Stimulated activated CD8-positive, alpha-beta memory T cell treated with anti-CD3 and anti-CD28 coated beads, Interleukin-12 subunit alpha, Interleukin-12 subunit beta, amount 100 ng/mL, for 24 hours (primary cell): ENCODE results near the gene LRMDA.
"Not testable (repeated sequence)": the region's sequence is repeated elsewhere in the genome, so short reads cannot be mapped to it uniquely, and the experiment has no call there.

ENCODE experiments used
- DNase-seq: peaks from one replicate; pipeline ENCODE4 v3.0.0-alpha.2; 2020; ENCODE audit errors: extremely low read depth

LRMDA gene

DNA sequence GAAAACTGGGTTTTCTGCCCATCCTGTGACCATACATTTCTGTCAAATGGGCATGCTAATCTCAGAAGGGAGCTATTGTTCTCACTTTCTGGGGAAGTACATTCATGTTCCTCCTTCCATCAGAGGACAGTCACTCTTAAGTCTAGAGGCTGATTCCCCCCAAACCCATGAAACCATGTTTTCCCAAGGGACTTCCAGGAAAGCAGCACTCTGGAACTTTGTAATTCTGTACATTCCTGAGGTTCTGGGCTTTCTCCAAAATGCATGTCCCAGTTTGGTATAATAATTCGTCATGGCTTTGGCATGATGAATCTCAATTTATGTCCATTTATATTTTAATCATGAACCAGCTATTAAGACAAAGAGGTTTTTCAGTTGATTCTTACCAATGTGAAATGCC lies 688.1 kb downstream of the LRMDA start:
- no peak for DNase-seq

DNA sequence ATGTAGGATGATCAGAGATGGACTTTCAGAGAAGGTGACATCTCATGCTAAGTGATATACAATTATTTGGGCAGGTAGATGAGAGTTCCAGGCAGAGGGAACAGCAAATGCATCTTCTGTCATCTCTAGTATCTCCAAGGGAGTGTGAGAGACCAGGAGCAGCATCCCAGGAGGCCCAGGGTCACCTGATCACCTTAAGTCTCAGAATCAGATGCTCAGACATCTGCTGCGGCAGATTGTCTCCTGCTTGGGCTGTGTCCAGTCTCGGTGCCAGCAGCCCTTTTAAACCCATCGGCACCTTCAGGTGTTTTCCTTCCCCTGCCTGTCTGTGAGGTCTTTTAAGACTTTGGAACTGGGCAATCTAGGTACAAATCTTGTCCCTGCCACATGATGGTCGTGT lies 690.6 kb downstream of the LRMDA start:
- DNase-seq, result no peak

DNA sequence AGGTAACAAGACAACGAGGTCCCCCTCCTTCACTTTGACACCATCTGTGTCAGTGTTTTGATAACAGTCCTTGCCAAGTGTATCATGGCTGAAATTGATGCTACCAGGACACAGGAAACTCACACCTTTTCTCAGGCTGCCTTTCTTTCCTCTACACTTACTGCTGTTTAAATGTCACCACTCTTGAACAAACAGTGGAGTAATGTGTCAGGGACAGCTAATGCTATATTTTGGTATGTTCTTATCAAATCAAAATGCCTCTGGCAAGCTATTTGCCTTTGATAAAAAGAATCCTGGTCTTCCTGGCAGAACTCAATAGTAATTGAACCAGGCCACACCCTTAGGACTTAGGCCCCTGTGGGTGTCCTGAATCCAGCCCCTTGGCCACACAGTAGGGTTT lies 692.9 kb downstream of the LRMDA start:
- DNase-seq, result no peak

DNA sequence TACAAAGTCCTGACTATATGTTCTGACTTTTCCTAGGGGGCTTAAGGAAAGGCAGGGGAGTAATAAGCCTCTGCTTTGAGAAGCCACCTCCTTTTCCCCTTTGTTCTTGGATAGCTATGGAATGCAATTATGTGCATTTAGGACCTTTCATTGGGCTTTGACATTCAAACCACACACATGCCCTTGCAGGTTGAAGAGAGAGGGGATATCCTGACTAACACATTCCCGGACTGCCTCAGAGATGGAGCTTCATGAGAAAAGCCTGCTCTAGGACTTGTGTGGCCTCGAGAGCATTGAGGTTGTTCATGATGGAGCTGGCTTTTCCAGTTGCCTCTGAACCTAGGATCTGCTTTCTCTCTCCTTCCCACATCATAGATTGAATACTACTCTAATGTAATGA lies 694.5 kb downstream of the LRMDA start:
- no peak for DNase-seq

DNA sequence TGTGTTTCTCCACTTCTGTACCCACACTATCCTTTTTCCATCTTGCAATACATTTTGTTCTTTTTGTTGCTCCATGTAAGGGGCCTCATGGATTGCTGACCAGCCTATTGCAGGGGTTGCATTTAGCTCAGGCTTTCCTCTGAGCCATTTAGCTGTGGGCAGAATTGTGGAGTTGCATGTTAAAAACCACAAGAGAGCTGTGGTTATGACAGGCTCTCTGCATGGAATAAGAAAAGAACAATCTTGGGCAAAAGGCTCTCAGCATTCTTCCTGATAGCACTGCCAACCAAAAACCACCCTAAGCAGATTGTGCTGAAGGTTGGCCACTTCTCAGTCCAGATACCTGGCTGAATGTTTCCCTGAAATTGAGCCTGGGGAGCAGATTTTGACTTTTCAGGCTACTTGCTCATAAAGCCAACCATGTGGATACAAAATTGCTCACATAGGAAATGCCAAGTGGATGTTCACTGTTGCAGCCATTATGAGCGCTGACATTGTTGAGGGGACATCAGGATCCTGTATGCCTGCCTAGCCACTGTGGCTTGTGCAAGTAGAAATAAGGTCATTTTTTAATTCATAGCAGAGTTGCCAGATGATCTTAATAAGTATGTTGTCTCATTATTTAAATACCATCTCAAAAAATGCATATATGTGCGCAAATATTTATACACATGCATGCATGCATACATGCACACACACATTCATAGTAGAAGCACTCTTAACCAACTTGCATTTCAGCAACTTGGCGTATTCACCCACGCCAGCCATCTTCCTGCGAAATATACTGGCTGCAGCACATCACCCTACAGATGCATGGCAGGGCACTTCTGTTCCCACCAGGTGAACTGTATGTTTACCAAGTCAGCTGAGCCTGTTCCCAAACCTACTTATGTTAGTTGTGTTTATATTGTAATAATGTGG lies 695.4 kb downstream of the LRMDA start:
- DNase-seq, result no peak

DNA sequence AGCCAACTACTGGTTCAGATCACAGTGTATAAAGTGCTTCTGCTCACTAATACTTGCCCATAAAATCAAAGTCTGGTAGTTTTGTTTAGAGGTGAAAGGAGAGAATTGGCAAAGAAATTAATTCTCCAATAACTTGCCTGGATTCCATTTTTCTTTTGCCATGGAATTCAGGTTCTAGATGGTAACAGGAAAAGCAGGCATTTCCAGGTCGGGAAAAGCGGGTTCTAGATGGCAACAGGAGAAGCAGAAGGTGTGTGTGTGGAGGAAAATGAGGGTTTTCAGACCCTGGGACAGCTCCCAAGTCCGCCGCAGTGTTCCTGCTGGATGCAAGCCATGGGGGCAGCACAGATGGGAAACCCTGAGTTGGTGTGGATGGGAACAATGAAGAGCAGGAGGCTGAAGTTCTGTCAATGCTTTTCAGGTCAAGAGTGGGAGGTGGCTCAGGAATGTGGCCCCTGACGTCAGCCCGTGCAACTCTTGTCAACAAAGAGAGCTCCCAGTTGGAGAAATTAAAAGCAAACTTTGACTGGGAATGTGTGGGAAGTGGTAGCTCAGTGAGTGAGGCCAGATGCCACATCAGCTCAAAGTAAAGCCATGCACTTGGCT lies 696.7 kb downstream of the LRMDA start:
- no peak for DNase-seq

DNA sequence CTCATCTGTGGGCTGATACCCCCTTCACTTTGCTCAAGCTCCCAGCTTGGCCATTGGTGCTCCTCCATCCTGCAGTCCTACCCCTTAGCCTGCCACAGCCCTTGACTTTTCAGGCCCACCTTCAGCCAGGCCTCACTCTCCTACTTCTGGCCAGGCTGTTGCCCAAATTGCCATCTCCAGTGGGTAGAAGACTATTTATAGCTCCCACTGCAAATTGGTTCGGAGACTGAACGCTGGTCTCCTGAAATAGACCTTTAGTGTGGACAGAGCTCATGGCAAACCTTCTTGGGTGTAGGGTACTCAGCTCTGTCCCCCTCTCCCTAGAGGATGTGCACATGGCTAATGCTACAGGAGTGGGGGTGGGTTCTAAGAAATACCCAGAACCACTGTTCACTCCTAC lies 697.8 kb downstream of the LRMDA start:
- DNase-seq, result no peak

DNA sequence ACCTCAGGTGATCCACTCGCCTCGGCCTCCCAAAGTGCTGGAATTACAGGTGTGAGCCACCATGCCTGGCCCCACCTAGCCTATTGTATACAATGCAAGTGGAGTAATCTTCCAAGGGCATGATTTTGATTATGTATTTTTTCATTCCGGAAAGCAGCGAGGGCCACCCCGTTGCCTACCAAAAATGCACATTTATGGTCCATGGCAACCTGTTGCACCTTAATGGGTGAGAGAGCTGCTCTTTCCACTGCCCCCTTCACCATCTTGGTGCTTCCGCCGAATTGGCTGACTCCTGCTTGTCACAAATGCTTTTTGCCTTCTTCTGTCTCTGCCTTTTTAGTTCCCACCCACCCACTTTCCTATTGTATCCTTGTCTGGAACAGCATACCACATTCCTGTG lies 699.5 kb downstream of the LRMDA start:
- DNase-seq, result no peak

DNA sequence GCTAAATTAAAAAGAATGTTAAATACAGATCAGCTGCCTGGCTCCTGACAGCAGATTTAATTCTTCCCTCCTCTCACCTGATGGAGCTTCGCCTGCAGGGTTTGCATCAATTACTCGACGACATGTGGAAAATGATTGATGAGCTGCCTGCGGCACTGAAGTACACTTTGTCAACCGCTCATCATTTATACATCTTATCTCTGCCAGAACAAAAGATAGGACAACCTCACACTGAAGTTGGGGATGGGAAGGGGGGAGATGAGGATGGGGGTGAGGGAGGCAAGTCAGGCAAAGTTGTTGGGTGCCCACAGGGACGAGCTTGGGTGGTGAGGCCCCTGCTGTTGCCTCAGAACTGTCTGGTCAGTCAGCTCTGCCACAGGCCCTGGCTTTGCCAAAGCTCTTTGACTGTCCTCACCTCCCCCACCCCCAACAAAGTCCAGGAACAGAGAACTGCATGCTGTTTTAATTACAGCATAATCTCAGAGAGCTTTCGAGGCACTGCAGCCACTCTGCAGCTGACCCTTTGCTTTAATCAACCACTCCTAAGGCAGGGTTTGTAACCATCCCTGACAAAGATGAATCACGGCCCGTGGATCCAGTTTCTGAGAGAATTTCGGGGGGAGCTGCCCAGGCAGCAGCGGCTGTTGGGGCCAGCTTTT lies 702.3 kb downstream of the LRMDA start:
- no peak for DNase-seq

DNA sequence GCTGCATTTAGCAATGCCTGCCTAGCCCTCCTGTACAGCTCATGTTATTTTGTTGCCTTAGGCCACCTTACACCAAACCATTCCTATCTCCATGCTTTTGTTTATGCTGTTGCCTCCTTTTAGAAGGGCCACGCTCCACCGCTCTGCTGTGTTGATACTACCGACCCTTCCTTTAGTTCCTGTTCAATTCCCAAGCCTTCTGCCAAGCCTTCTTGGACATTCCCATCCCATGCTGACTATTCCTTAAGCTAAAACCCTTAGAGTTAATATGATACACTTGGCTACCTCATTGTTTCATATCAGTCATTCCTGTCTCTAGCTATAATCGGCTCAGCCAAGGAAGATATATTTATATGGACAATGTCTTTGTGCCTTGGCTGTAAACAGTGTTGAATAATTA lies 705.5 kb downstream of the LRMDA start:
- no peak for DNase-seq

DNA sequence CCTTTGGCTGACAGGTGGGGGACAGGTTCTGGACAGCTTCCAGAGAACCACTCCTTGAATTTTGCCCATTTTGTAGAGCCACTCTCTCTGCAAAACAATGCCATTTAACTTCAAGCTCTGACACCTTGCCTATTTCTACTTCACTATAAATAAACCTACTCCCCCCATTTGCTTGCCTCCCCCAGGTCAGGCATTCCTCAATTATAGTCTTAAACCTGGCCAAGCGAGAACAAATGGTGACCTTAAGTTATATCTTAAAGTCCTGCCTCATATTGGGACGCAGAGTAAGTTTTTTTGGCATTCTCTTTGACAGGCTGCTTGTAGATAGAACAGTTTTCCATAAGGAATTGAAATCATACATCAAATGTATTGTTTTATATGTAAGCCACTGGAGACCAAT lies 706.9 kb downstream of the LRMDA start:
- DNase-seq, result no peak

DNA sequence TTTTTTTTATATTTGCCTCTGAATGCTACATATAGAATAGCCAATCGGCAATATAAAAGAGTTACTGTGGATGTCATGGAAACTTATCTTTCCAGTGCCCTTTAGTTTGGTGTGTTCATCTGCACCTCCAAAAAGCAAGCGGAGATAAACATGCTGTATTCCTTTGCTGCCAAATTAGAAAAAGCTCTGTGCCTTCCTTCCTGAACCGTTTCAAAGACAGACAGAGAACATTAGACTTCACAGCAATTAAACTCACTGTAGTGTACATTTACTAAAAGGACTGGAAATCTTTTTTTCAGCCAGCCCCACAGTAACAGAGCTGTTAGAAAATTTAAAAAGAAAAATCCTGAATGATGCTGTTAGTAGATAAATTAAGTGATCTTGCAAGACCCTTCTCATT lies 707.5 kb downstream of the LRMDA start:
- no peak for DNase-seq

DNA sequence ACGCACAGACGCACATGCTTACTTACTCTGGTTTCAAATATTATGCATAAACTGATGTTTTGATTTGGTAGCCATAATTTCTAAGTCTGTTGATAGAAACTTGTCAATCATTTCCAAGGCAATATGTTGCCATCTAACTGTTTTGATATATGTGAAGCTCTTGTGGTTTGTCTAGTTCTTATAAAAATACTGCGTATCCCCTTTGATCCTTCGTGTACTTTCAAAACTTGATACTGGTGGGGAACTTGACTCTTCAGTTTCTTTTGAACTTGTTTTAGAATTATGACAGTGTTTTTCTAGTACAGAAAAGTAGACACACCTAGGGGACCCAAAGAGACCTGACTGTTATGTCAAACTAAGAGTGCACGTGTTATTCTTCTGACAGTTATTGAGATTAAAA lies 708.0 kb downstream of the LRMDA start:
- DNase-seq, result no peak

DNA sequence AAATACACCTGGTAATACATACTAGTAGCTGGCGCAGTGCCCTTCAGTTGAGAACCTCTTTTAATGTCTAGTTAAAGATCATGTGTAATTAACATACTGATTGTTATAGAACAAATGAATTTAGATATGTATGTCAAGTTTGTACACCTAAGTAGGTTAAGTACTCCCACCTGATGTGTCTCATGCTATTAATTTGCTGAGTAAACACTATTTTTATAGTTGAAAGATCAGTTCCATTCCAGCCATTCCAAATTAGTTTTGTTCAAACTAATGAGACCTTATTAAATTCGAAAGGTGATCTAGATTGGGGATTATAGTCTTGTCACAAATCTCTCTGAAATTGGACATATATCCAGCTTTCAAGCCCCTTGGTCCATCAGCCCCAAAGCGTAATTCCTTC lies 710.0 kb downstream of the LRMDA start:
- DNase-seq, result no peak

DNA sequence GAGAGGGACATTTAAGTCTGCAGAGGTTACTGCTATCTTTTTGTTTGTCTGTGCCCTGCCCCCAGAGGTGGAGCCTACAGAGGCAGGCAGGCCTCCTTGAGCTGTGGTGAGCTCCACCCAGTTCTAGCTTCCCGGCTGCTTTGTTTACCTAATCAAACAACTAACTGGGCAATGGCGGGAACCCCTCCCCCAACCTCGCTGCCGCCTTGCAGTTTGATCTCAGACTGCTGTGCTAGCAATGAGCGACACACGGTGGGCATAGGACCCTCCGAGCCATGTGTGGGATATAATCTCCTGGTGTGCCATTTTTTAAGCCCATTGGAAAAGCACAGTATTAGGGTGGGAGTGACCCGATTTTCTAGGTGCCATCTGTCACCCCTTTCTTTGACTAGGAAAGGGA lies 716.8 kb downstream of the LRMDA start:
- DNase-seq, result not testable (repeated sequence)

DNA sequence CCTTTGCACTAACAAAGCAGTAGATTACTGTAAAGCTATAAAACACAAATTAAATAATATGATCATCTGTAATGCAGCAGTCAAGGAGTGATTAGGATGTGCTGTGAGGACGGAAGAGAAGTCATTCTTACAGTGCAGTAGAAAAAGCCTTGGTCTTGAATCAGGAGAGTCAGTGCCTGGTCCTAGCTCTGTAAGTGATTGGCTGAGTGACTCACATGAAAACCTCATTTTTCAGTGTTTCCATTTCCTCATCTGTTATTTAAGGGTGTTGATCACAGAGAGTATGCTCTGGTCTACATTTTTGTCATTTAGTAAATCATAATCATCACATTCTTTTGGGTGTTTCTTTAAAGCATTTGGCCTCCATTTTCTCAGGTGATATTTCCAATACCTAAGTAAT lies 717.8 kb downstream of the LRMDA start:
- no peak for DNase-seq

DNA sequence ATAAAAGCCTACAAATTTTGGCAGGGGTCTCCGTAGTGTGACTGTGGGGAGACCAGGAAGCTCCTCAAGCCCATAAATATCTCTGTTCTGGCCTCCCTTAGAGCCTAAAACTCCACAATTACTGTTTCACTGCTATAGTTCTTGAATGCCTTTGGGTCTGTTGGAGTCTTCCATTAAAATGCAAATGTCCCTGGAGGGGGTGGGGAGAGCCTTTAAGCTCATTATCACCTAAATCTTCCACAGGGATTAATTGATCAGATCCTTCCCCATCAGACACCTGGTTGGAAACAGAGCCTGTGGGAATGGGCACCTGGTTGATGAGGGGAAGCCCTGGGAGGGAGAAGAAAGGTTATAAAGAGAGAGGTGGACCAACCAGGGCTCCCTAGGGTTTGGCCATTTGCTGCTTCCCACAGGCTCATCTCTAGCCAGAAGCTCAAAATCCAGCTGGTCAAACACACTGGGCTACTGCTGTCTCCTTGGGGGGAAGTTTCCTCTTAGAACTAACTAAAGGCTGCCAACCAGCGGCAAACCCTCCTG lies 718.2 kb downstream of the LRMDA start:
- no peak for DNase-seq

DNA sequence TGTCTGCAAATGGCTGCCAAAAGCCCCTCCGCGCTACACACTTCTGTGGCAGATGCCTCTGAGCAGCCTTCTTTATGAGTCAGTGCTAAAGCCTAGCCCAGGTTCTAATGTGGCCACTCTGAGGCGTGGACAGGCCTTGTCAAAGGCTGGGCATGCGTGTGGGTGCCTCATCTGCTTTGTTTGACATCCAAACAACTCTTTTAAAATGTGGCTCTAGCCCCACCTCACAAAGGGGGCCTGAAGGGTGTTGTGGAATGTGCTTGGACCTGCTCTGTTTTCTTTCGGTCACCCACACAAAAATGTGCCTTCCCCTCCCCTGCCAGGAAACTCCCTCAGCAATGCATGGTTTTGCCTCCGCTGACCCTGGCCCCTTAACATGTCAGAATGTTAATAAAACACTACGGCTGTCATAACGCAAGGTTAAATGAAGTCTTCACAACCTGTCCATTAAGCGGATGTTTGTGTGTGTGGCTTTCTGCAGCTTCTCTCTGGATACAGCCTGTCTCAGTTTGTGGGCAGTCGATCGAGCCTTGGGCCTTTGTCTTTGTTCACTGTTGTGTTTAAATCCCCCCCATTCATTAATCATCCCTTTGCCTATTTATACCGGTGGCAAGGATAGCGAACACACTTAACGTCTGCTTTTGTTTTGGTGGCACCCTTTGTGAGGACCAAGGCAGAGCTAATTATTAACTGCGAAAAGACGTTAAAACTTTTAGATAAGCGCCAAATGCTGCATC lies 718.9 kb downstream of the LRMDA start:
- DNase-seq, result no peak

DNA sequence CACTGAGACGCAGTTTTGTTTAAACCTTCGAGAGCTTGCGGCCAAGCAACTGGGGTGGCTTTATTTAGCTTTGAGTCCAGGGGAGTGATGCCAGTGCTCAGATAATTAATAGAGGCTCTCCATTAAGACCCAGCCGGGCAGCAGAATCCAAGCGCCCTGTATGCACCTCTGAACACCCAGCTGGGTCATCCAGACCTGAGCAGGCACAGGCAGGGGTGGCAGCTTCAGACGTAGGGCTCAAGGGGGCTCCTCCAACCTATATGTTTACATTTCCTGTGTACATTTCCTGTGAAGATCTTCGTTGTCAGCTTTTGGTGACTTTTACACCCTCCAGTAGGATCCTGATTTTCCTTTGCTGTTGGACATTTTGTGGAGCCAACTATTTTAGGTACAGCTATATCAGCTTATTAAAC lies 719.5 kb downstream of the LRMDA start:
- DNase-seq, result no peak

DNA sequence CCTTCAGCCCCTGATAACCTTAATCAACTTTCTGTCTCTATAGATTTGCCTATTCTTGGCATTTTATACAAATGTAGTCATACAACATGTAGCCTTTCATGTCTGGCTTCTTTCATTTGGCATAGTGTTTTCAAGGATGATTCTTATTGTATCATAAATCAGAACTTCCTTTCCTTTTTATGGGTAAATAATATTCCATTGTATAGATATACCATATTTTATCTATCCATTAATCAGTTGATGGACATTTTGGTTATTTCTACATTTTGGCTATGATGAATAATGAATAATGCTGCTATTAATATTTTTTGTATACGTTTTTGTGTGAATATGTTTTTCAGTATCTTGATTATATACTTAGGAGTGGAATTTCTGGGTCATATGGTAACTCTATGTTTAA lies 720.8 kb downstream of the LRMDA start:
- no peak for DNase-seq

DNA sequence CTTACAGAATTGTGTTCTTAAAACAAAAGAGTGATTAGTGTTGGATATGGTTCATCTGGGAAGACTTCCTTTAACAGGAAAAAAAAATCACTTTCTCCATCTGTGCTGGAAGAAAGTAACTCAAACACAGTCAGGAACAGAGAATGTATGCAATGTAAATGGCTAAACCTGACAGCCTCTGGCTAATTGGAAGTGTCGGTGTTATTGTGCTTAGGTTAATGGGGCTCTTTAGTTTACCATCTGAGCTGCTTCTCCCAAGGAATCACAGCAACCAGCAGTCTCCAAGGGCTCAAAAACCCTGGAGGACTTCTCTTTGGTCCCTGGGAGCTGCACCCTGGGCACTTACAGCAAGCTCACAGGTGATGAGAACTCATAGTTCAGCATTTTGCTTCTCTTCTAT lies 724.5 kb downstream of the LRMDA start:
- DNase-seq, result no peak
